NCI-H526 (cell line): ENCODE measurements around the gene USP35.

Source experiments
- DNase-seq, 2 experiments: peaks; one replicate each; lab custom pipeline; 2025; lab: John Stamatoyannopoulos, UW

USP35 gene

DNA sequence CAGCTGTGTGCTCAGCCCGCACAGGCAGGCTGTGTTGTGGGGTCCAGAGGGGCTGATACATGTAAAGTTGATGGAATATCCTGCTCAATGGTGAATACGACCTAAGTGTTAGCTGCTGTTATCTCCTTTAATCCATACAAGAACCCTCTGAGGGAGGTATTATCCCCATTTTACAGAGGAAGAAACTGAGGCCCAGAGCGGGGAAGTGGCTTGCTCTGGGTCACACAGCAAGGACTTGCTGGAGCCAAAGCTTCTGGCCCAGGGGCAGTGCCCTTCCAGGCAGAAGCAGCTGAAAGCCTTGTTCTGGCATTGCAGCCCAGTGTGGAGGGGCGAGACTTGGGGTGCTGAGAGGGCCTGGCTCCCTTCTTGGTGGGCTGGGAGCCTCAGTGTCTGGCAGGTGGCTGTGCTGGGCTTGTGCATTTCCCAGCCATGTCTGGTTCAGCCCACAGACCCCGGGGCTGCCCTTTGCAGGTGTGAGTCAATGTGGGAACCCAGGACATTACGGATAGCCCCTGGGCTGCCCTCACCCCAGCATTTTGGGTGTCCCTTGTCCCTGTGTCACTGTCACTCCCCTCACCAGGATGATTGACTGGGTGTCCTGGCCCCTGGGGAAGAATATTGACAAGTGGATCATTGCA, 10.4 kb downstream of the USP35 start:
- no peak for DNase-seq

DNA sequence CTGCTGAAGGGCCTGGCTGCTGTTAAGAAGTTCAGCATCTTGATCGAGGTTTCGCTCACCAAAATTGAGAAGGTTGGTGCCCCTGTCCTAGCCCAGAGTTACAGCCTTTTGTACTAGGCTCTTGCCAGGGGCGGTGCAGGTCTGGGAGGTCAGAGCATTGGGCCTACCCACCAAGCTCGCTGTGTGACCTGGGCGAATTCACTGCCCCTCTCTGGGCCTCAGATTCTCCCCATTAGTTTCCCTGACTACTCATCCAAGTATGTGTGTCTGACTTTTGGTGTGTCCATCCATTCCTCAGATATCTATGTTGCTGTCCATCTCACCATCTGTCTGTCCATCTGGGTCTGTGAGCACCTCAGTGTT, 10.9 kb downstream of the USP35 start:
- no peak for DNase-seq

DNA sequence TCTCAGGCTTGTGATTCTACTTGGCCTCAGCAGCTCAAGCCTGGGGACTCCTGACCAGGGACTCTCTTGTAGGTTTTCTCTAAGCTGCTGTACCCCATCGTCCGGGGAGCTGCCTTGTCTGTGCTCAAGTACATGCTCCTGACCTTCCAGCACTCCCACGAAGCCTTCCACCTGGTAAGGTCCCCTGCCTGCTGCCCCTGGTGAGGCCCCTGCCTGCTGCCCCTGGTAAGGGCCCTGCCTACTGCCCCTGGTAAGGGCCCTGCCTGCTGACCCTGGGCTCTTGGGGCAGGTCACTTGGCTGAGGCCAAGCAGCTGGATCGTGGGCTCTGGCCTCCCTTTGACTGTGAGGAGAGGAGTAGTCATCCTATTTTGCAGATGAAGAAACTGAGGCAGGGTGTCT, 11.3 kb downstream of the USP35 start:
- DNase-seq: no peak

DNA sequence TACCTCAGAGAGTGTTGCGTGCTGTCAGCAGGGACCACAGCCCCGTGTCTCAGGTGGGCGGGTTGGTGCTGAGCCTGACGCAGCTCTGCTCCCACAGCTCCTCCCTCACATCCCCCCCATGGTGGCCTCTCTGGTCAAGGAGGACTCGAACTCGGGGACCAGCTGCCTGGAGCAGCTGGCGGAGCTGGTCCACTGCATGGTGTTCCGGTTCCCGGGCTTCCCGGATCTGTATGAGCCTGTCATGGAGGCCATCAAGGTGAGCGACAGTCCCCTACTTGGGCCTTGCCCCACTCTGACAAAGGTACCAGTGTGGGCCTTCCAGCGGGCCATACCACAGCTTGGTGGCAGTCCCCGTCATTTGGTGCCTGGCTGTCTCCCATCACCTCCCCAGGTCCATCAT, 11.8 kb downstream of the USP35 start:
- DNase-seq: no peak

DNA sequence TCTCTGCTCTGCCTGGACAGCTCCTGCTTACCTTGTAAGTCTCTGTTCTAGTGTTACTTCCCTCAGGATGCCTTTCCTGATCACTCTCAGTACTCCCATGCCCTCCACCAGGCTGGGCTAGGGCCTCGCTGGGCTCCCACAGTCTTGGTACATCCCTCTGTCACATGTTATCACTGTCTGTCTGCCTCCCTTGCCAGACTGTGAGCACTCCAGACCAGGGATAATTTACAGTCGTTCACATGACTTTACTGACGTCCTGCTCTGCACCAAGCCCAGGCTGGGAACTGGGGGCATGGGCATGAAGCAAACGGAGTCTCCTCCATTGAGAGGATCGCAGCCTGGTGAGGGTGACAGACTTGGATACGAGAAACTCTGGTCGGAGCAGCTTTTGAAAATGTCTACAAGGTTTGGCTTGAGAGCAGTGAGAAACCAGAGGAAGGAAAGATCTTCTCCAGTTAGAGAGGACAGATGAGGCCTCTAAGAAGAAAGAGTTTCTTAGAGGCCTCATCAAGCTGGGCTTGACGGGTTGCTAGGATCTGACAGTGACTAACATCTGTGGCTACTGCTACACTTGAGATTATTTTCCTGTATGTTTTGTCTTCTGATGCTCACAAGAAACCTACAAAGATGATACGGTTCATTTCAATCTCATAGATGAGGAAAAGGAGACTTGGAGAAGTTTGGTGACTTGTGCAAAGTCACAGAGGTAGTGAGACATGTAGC, 12.5 kb downstream of the USP35 start:
- no peak for DNase-seq

DNA sequence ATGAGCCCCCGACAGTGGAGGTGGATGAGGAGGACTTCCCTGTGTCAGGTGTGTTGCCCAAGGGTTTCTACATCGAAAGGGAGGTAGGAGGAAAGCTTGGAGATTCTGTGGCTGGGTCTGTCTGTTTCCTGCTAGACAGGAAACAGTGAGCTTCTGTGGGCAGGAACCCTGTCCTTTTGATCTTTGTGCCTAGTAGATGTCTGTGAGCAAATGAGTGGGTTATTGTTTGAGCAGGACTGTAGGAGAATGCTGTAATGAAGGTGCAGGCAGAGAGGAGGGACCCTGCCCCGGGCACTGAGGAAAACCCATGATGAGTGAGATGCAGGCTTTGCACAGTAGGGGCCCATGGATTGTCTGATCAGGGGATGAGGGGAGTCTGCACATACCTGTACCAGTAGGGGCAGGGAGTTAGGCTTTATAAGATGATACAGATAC, 14.0 kb downstream of the USP35 start:
- DNase-seq: no peak

DNA sequence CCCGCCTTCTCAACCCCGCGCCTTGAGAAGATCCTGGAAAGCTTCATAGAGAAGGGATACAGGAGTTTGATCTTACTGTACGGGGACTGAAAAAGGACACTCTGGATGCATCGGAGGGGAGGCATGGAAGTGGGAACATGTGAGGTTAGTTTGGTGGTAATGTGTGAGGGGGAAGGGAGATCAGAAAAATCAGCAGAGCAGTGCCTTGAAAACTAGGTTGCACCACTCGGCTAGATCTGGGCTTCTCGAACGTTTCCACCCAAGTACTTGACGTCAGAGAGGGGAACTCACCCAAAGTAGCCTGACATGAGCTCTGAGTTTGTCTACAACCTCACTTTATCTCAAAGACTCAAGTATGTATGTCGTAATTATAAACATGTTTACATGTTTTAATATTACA, 14.5 kb downstream of the USP35 start:
- DNase-seq: no peak

DNA sequence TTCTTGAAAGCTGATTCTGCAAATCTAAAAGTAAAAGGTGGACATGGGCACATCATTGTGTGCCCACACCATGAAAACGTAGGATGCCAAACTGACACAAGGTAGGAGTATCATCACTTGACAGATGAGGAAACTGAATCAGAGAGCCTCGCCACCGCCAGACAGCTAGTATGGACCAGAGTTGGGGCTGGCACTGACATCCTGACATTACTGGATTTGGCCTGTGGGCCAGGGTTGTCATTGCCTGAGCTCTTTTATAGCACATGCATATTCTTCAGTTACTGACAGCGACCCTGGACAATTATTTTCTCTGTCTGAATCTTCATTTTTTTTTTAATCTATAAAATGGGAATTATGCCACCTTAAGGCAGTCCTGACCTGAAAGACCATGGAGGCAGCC, 16.5 kb downstream of the USP35 start:
- no peak for DNase-seq

DNA sequence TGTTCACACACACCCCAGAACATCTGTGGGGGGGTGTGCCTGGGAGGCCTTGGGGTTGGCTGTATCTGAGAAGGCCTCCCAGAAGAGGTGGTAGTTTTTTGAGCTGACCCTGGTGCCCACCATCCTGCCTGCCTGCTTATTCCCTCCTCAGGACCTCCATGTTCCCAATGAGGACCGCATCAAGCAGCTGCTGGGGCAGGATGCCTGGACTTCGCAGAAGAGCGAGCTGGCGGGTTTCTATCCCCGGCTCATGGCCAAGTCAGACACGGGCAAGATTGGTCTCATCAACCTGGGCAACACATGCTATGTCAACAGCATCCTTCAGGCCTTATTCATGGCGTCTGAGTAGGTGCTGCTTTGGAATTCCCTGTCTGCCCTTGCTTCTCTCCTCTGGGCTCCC, 17.0 kb downstream of the USP35 start:
- no peak for DNase-seq

DNA sequence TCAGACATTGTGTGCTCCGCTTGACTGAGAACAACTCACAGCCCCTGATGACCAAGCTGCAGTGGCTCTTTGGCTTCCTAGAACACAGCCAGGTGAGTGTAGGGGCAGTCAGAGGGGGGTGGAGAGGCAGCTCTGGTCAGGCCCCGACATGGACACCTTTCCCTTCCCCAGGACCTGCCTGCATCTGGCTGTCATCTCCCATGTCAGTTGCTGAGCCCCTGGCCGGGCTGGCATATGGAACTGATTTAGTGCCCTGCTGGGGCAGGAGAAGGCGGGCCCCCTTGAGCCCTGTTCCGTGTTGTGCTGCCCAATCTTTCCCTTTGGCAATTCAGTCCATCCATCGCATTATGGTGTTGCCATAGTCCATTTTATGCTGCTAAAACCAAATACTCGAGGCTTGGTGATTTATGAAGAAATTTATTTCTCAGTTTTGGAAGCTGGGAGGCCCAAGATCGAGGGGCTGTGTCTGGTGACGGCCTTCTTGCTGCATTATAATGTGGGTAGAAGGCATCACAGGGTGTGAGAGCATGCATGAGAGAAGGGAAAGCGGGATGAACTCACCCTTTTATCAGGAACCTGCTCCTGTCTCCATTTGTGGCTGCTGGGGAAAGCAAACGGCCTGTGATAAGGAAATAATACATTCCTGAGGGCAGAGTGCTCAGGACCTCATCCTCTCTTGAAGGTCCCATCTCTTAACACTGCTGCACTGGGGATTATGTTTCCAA, 19.0 kb downstream of the USP35 start:
- no peak for DNase-seq

DNA sequence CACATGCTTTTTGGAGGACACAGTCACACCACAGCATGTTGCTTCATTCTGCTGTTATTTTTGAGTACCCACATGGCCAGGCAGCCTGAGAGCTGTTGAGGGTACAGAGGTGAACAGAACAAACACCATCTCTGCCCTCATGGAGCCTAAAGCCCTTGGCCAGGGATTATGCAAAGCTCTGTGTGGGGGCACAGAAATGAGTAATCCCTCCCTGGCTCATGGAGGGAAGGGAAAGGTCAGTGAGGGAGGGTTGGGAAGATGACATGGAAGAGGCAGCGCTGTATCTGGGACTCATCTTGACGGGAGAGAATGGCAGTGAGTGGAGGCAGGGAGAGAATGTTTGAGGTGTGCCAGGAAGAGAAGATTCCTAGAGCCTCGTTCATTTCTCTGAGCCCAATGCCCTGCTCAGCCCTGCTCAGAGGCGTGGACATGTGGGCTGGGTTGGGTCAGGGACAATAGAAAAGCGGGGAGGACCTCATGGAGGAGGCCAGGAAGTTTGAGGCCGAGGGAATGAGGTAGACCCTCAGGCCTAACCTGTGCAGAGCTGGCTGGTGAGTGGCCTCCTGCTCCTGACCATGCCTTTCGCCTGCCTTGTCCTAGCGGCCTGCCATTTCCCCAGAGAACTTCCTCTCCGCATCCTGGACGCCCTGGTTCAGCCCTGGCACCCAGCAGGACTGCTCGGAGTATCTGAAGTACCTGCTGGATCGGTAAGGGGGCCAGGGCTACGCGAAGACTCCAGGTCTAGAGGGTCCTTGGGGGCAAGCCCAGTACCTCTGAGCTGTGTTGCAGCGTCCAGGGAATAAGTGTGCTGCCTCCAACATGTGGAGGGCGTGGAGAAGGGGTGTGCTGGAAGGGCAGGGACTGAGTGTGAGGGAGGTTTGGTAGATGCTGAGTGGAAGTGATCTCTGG, 19.8 kb downstream of the USP35 start:
- DNase-seq: no peak

DNA sequence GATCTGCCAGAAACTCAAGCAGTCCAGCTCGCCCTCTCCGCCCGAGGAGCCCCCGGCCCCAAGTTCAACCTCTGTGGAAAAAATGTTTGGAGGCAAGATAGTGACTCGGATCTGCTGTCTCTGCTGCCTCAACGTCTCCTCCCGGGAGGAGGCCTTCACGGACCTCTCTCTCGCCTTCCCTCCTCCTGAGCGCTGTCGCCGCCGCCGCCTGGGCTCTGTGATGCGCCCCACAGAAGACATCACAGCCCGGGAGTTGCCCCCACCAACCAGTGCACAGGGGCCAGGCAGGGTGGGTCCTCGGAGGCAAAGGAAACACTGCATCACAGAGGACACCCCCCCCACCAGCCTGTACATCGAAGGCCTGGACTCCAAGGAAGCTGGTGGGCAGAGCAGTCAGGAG, 20.8 kb downstream of the USP35 start:
- DNase-seq: no peak

DNA sequence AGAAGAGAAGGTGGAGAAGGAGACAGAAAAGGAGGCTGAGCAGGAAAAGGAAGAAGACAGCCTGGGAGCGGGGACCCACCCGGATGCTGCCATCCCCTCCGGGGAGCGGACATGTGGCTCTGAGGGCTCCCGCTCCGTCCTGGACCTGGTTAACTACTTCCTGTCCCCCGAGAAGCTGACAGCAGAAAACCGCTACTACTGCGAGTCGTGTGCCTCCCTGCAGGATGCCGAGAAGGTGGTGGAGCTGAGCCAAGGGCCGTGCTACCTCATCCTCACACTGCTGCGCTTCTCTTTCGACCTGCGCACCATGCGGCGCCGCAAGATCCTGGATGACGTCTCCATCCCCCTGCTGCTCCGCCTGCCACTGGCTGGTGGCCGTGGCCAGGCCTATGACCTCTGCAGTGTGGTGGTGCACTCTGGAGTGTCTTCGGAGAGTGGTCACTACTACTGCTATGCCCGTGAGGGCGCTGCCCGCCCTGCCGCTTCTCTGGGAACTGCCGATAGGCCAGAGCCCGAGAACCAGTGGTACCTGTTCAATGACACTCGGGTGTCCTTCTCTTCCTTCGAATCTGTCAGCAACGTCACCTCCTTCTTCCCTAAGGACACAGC, 21.4 kb downstream of the USP35 start:
- DNase-seq: no peak

DNA sequence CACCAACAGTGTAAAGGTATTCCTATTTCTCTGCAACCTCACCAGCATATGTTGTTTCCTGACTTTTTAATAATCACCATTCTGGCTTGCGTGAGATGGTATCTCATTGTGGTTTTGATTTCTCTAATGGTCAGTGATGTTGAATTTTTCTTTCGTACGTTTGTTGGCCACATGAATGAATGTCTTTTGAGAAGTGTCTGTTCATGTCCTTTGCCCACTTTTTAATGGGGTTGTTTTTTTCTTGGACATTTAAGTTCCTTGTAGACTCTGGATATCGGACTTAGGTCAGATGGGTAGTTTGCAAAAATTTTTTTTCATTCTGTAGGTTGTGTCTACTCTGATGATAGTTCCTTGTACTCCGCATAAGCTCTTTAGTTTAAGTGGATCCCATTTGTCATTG, 22.8 kb downstream of the USP35 start:
- no peak for DNase-seq

DNA sequence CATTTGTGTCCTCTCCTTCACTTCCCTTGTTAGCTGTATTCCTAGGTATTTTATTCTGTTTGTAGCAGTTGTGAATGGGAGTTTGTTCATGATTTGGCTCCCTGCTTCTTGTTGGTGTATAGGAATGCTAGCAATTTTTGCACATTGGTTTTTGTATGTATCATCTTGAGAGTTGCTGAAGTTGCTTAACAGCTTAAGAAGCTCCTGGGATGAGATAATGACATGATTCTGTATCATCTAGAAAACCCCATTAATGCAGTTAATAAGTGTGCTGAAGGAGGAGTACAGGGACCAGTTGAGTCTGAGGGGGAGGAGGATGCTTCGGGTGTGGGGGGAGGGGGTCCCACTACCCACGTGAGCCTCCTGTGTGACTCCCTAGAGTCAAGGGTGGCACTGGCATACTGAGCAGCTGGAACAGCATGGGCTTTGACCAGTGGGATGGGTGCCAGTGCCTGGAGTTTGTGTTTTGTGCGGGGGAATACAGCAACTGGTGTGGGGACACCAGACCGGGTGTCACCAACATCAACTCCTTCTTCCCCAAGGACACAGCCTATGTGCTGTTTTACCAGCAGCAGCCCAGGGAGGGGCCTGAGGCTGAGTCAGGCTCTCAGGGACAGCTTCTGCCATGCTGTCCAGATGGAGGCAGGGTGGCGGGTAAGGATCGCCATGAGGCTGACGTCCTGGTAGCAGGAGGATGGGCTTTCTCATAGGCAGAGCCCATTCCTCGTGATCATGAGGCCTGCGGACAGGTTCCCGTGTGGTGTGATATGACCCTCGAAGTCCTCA, 24.1 kb downstream of the USP35 start:
- no peak for DNase-seq

DNA sequence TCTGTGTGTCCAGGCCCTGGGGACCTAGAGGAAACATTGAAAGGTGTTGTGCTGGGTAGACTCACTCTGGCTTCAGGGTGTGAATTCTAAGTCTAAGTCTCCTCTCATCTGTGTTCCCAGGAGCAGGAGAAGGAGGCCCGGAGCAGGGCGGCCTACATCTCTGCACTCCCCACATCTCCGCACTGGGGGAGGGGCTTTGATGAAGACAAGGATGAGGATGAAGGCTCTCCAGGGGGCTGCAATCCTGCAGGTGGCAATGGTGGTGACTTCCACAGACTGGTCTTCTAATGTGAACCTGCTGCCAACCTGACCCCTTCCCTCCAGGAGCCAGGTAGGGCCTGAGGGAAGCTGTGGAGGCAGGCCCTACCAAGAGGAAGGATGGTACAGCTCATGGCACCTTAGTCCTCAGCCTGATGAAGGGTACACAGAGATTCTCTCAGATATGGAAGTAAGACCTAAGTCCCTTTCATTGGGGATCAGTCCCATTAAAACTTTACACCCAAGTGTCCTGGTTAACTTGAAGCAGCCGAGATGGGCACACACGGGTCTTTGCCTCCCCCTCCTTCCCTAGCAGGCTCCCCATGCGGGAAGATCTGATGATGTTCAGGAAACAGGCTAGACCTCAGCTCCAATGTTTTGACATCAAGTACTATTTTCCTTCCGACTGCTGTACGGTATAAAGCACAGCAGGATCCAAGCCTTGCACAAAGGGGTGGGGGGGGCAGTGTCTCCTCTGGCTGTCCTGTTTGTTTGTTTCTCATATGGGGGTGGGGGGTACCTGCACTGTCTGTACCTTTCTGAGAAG, 25.0 kb downstream of the USP35 start:
- no peak for DNase-seq

DNA sequence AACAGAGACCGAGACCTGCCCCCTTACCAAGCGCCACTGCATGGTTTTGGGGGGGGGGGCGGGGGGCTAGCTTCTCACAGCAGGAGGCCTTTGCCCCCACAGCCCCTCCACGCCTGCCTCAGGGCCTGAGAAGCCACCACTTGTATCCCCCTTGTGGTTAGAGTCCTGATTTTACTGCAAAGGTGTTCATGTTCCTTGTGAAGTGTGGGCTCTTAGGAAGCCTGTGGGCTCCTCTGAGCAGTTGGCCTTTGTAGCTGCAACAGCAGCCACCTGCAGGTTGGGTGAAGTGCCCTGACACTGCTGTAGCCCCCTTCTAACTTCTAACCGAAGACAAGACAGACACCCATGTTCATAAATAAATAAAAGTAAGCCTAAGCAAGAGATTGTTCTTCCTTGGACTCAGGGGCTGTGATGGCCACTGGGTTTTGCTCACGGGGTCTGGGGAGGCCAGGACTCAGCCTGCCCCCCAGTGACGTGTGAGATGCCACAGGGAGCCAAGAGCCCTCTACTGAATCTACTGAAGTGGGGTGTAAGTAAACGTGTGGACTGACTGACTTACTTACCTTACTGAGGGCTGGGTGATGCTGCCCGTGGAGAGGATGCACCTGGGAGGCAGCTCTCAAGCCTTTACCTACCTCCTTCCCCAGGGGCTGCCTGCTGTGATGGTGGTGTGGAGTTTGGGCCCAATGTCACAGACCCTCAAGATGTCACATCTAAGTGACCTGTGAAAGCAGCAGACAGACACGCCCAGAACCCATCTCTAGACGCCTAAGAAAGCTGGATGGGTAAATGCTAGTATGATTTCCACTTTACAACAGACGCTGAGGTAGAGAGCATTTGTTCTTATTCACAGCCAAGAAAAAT, 25.8 kb downstream of the USP35 start:
- DNase-seq: no peak

DNA sequence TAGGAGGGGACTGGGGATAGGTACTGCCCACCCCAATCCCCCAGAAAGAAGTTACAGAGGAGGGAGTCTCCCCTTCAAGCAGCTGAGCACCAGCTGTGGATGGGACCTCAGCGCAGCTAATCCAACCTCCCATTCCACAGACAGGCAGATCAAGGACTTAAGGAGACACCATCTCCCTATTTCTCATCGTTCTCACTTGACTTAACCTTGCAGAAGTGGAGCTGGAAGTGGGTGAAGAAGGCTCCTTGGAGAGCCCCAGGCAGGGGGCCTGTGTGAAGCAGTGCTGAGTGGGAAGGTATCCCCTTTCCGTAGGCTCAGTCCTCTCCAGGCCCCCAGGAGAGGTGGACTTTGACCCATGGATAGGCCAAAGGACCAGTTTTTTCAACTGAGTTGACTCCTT, 27.3 kb downstream of the USP35 start:
- no peak for DNase-seq

DNA sequence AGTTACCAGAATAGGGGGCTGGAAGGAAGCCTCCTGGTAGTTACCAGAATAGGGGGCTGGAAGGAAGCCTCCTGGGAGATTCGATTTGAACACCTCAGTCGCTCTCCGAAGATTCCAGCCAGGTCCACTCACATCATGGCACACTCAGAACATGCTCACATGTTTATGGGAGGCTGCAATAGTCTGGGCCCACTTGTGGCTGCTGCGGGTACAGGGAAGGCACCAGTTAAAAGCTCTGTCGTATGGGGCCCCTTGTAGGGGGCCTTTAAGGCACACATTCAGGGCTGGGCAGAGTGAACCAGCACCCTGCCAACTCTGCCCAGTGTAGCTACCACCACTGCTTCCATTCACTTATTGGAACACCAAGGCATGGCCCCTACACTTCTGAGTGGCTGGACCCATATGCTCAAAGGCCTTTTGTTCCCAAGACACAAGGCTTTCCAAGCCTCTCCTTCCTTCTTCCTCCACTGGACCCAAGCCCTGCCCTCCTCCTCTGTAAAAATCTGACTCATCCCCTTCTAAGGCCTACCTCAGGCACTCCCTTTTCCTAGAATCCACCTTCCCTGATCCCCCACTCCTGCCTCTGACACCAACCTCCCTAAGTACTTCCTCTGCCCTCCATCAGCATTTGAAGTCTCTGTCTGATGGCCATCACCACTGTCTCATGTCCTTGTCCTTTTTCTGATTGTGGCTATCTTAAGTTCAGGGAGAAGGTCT, 28.0 kb downstream of the USP35 start:
- DNase-seq: no peak
